Upper lobe of right lung (tissue), 1 donor: ENCODE data around the gene PRCC. TPM values are rescaled to one million over a fixed set of nuclear protein-coding genes. Genes with fewer than 3 reads are reported as not detected.
"Not testable (repeated sequence)": the region's sequence is repeated elsewhere in the genome, so short reads cannot be mapped to it uniquely, and the experiment has no call there.

Experiments used
- ATAC-seq: fragments of 200-7000 bp; cut with Tn5 transposase; one replicate; pipeline ENCODE4 v1.9.1; 2020; ENCODE audit warnings: mild to moderate bottlenecking, moderate library complexity
- DNase-seq: peaks from one replicate; pipeline ENCODE4 v3.0.0-alpha.2; 2020
- H3K27ac ChIP-seq: fragments of 200-600 bp; one replicate; pipeline ENCODE4 v1.8.0; 2022
- H3K27me3 ChIP-seq: fragments of 200-600 bp; one replicate; pipeline ENCODE4 v1.8.0; 2022; ENCODE audit warnings: mild to moderate bottlenecking
- H3K36me3 ChIP-seq: fragments of 200-600 bp; one replicate; pipeline ENCODE4 v1.8.0; 2022
- H3K4me1 ChIP-seq: fragments of 200-600 bp; one replicate; pipeline ENCODE4 v1.8.0; 2022
- H3K4me3 ChIP-seq: fragments of 200-600 bp; one replicate; pipeline ENCODE4 v1.8.0; 2022; ENCODE audit warnings: mild to moderate bottlenecking
- H3K9me3 ChIP-seq: fragments of 200-600 bp; one replicate; pipeline ENCODE4 v1.8.0; 2022
- intact Hi-C: fragments of 100-400 bp; cut with DNase I; formaldehyde crosslinking; loops from one replicate; pipeline ENCODE4 v1.11.0; 2022
- total RNA-seq: library from RNA; stranded (reverse); fragmentation: NEBNext Ultra II Directional; extraction: Animal tissue kit (Norgen Biotek cat#: 25700); gene quantifications from one replicate; pipeline ENCODE4 v1.2.1, GENCODE V29; 2021
- TF ChIP-seq, protein P1 (sequence below): fragments of 200-600 bp; IDR thresholded peaks from one replicate; pipeline ENCODE4 v1.8.0; 2022; ENCODE audit warnings: antibody characterized with exemption
- donor health status: DM: no; HTN: yes; CAD: no; lungs with severe emphysema.

PRCC gene
- total RNA-seq, 1 donor from 2014 or later = 48.5 TPM

DNA sequence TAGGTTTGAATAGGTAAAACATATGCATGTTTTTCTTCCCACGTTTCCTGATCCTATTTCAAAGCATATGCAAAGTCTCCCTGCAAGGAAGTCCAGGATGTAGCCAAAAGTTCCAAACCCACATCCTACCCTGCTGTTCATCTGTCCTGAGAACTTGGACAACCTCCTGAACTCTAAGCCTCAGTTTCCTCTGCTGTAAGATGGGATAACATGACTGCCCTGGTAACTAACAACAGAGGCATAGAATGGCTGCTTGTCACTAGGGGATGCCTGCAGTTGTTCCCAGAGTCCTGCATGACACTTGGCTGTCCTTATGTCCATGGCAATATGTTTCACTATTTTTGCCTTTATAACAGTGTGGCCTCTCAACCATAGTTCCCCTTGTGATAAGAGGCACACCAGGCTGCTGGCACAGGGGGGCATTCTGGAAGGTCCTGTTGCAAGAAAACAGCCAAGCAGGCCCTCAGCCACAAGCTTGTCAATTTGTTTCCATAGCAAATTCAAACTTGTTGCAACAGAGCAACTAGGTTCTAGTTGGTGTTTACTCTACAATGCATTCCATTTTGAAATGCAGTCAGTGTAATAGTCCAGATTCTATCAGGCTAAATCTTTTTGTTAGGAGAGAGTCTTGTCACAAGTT lies 14.4 kb upstream of the PRCC start:
- Histone ChIP-seq H3K4me3 (peak overlapping the region; percentile 96), H3K4me1 (peaks cover 33% of the 10 kb centered on the region), H3K27ac (peak overlapping the region; percentile 98), H3K9me3 (no peaks in the 10 kb centered on the region), H3K27me3 (no peaks in the 10 kb centered on the region), H3K36me3 (no peaks in the 10 kb centered on the region)
- ATAC-seq = no peak
- intact Hi-C loops = no loop called here
- no peak for DNase-seq
- TF ChIP-seq, protein P1, sequence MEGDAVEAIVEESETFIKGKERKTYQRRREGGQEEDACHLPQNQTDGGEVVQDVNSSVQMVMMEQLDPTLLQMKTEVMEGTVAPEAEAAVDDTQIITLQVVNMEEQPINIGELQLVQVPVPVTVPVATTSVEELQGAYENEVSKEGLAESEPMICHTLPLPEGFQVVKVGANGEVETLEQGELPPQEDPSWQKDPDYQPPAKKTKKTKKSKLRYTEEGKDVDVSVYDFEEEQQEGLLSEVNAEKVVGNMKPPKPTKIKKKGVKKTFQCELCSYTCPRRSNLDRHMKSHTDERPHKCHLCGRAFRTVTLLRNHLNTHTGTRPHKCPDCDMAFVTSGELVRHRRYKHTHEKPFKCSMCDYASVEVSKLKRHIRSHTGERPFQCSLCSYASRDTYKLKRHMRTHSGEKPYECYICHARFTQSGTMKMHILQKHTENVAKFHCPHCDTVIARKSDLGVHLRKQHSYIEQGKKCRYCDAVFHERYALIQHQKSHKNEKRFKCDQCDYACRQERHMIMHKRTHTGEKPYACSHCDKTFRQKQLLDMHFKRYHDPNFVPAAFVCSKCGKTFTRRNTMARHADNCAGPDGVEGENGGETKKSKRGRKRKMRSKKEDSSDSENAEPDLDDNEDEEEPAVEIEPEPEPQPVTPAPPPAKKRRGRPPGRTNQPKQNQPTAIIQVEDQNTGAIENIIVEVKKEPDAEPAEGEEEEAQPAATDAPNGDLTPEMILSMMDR = no peak

DNA sequence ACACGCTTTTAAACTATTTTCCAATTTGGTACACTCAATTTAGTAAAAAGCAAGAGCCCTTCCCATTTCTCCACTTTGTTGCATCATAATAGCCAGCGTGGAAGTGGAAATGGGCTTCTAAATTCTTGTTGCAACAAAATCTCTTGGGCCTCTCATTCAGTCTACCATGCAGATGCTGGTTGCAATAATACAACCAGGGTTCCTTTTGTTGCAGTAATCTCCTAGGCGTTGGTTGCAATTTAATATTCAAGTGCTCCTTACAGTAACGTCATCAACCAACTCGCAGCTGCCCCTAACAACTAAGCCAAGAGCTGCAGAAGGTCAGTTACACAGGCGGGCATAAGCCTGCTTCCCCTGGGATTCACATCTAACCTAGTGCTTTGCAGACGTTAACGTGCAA lies 13.1 kb upstream of the PRCC start:
- no peaks in the 10 kb centered on the region for H3K9me3 ChIP-seq
- no peaks in the 10 kb centered on the region for H3K36me3 ChIP-seq
- DNase-seq (no peak), ATAC-seq (no peak)
- H3K4me3 ChIP-seq = no peak overlapping the region
- H3K27ac ChIP-seq = no peak overlapping the region
- no peaks in the 10 kb centered on the region for H3K27me3 ChIP-seq
- TF ChIP-seq, protein P1 = no peak
- peaks cover 20% of the 10 kb centered on the region for H3K4me1 ChIP-seq
- intact Hi-C loops = no loop called here

DNA sequence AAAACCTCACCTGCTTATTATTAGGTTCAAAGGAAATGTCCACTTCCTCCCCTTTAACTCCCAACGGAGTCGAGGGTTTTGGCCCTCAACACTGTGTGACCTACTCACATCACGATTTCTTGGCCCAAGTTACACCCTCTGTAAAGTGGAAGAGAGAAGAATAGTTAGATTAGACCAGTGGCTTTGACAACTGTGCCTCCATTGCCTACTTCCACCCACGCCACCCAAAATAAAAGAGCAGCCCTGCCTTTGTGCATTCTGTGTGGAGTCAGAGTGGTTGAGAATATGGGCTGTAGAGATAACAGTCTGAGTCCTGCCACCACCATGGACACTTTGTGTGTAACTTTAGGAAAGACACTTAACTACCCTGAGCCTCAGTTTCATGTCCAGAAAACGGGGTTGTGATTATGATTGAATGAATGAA lies 11.8 kb upstream of the PRCC start:
- no peaks in the 10 kb centered on the region for H3K36me3 ChIP-seq
- ATAC-seq = no peak
- H3K27ac ChIP-seq = no peak overlapping the region

GRCh38 chr1:156756355-156756754 lies 11.0 kb upstream of the PRCC start:
- H3K4me1 ChIP-seq = peaks cover 12% of the 10 kb centered on the region
- intact Hi-C loops = no loop called here
- no peaks in the 10 kb centered on the region for H3K9me3 ChIP-seq
- ATAC-seq (no peak), DNase-seq (no peak)
- no peak overlapping the region for H3K27ac ChIP-seq
- H3K27me3 ChIP-seq = no peaks in the 10 kb centered on the region
- no peak overlapping the region for H3K4me3 ChIP-seq
- TF ChIP-seq, protein P1 = no peak
- H3K36me3 ChIP-seq = no peaks in the 10 kb centered on the region

More for the DNA sequence above, 11.8 kb upstream of the PRCC start:
- no peaks in the 10 kb centered on the region for H3K9me3 ChIP-seq
- intact Hi-C loops = no loop called here
- no peak overlapping the region for H3K4me3 ChIP-seq
- TF ChIP-seq, protein P1 = no peak
- H3K4me1 ChIP-seq = peaks cover 12% of the 10 kb centered on the region
- DNase-seq = no peak
- no peaks in the 10 kb centered on the region for H3K27me3 ChIP-seq

DNA sequence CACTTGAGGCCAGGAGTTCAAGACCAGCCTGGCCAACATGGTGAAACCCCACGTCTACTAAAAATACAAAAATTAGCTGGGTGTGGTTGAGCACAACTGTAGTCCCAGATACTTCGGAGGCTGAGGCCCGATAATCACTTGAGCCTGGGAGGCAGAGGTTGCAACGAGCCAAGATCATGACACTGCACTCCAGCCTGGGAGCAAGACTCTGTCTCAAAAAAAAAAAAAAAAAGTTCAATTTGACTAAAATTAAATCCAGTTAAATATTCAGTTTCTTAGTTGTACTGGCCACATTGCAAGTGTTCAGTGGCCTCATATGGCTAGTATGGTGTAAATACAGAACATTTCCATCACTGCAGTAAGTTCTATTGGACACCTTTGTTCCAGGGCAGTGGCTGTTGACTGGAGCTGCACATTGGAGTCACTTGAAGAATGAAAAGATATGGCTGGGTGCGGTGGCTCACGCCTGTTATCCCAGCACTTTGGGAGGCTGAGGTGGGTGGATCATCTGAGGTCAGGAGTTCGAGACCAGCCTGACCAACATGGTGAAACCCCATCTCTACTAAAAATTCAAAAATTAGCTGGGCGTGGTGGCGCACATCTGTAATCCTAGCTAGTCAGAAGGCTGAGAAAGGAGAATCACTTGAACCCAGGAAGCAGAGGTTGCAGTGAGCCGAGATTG lies 9.6 kb upstream of the PRCC start:
- H3K36me3 ChIP-seq, DNase-seq, H3K4me1 ChIP-seq, ATAC-seq, H3K9me3 ChIP-seq, H3K27me3 ChIP-seq, H3K4me3 ChIP-seq, H3K27ac ChIP-seq, intact Hi-C loops: not testable (repeated sequence)

GRCh38 chr1:156760092-156760795 lies 7.1 kb upstream of the PRCC start:
- DNase-seq = no peak
- Histone ChIP-seq H3K27ac (no peak overlapping the region), H3K9me3 (no peaks in the 10 kb centered on the region), H3K36me3 (no peaks in the 10 kb centered on the region), H3K27me3 (no peaks in the 10 kb centered on the region), H3K4me1 (no peaks in the 10 kb centered on the region), H3K4me3 (no peak overlapping the region)
- intact Hi-C loops = no loop called here
- ATAC-seq = no peak
- TF ChIP-seq, protein P1 = no peak
